A549 (cell line): ENCODE data around the gene SPINK7. TPM values are rescaled to one million over a fixed set of nuclear protein-coding genes. Genes with fewer than 3 reads are reported as not detected.

ENCODE experiments used
- ATAC-seq, 2 experiments: fragments of 200-7000 bp in 1 of 2; fragments of >200 bp in 1 of 2; cut with Nextera tagmentation in 1 of 2; cut with Tn5 transposase in 1 of 2; 3 replicates each; pipeline versions ENCODE4 v1.8.0 to v1.9.1; 2018 to 2020; ENCODE audit warnings: mild to moderate bottlenecking in 1 of 2, moderate library complexity in 1 of 2
- CTCF ChIA-PET: fragments of 300-600 bp; sonication (Branson Sonifier 250); formaldehyde crosslinking; extraction: SDS; loops from one replicate; lab custom pipeline; 2021; ENCODE audit warnings: antibody characterized with exemption, inconsistent platforms; lab: Yijun Ruan, JAX
- POLR2A ChIA-PET: fragments of 350-600 bp; formaldehyde crosslinking; extraction: SDS; loops from one replicate; lab custom pipeline; 2021; ENCODE audit warnings: antibody characterized with exemption, inconsistent platforms; lab: Yijun Ruan, JAX
- DNase-seq, 2 experiments: peaks; one replicate each; pipeline versions ENCODE4 v3.0.0 to v3.0.0-alpha.2; 2011 to 2016; ENCODE audit warnings: low read depth in 1 of 2, low spot score in 1 of 2
- FAIRE-seq: peaks from 2 replicates; lab custom pipeline; 2011; peaks lifted over from hg19 to GRCh38; lab: Jason Lieb, UNC
- H3K27ac ChIP-seq, 2 experiments: fragments of >200 bp; sonication (Bioruptor Twin); formaldehyde crosslinking; 3 replicates each; pipeline ENCODE4 v1.5.1; 2016 to 2017
- H3K4me1 ChIP-seq: fragments of >200 bp; sonication (Bioruptor Twin); formaldehyde crosslinking; 3 replicates; pipeline ENCODE4 v1.6.1; 2016
- H3K4me2 ChIP-seq: fragments of >200 bp; sonication (Bioruptor Twin); formaldehyde crosslinking; 3 replicates; pipeline ENCODE4 v1.6.1; 2016
- H3K4me3 ChIP-seq: fragments of >200 bp; sonication (Bioruptor Twin); formaldehyde crosslinking; 3 replicates; pipeline ENCODE4 v1.5.1; 2016
- H3K9me3 ChIP-seq: fragments of >200 bp; sonication (Bioruptor Twin); formaldehyde crosslinking; 3 replicates; pipeline ENCODE4 v1.6.1; 2016
- BCL3 ChIP-seq: fragments of >200 bp; sonication (Bioruptor Twin); formaldehyde crosslinking; IDR thresholded peaks from 3 replicates; pipeline ENCODE4 v1.6.1; 2016
- BHLHE40 ChIP-seq: IDR thresholded peaks from 2 replicates; pipeline ENCODE4 v1.6.1; 2012; ENCODE audit warnings: low read depth, low read length, inconsistent platforms
- CBX2 ChIP-seq: fragments of 200-600 bp; sonication (generic); IDR thresholded peaks from 2 replicates; pipeline ENCODE4 v1.6.1; 2016; ENCODE audit warnings: low read depth, mild to moderate bottlenecking, borderline replicate concordance
- CEBPB ChIP-seq, 2 experiments: fragments of >200 bp in 1 of 2; sonication (Bioruptor Twin) in 1 of 2; formaldehyde crosslinking in 1 of 2; IDR thresholded peaks; 2 replicates each; pipeline ENCODE4 v1.6.1; 2012 to 2016
- CHD2 ChIP-seq: fragments of 150-350 bp; IDR thresholded peaks from 2 replicates; pipeline ENCODE4 v1.6.1; 2014; ENCODE audit warnings: low read length; ENCODE audit not compliant: partially characterized antibody
- CTCF ChIP-seq: fragments of >200 bp; sonication (Bioruptor Twin); formaldehyde crosslinking; IDR thresholded peaks from 3 replicates; pipeline ENCODE4 v1.5.1; 2016
- EHF ChIP-seq: fragments of 250-450 bp; sonication (Bioruptor Pico); IDR thresholded peaks from 2 replicates; pipeline ENCODE4 v1.5.0; 2020; ENCODE audit warnings: mild to moderate bottlenecking
- FOSL2 ChIP-seq, 2 experiments: fragments of 450-650 bp in 1 of 2; fragments of >200 bp in 1 of 2; sonication (Bioruptor Twin) in 1 of 2; formaldehyde crosslinking; IDR thresholded peaks; 2 replicates each; pipeline versions ENCODE4 v1.5.0 to v1.6.1; 2016 to 2020; ENCODE audit warnings: mild to moderate bottlenecking in 1 of 2, moderate library complexity in 1 of 2
- GATA3 ChIP-seq: IDR thresholded peaks from 2 replicates; pipeline ENCODE4 v1.6.1; 2012; ENCODE audit warnings: borderline replicate concordance
- HDAC2 ChIP-seq: fragments of 200-600 bp; sonication (generic); IDR thresholded peaks from 2 replicates; pipeline ENCODE4 v1.6.1; 2016
- HES2 ChIP-seq: fragments of >200 bp; sonication (Bioruptor Twin); formaldehyde crosslinking; IDR thresholded peaks from 2 replicates; pipeline ENCODE4 v1.6.1; 2016
- HMGXB4 ChIP-seq: fragments of 250-450 bp; sonication (Bioruptor Pico); IDR thresholded peaks from 2 replicates; pipeline ENCODE4 v1.5.0; 2021; ENCODE audit warnings: mild to moderate bottlenecking, moderate library complexity, borderline replicate concordance
- MAZ ChIP-seq: fragments of 150-350 bp; IDR thresholded peaks from 2 replicates; pipeline ENCODE4 v1.6.1; 2014; ENCODE audit warnings: antibody characterized with exemption, low read depth, low read length, borderline replicate concordance
- MYC ChIP-seq: IDR thresholded peaks from 2 replicates; pipeline ENCODE4 v1.6.1; 2012; ENCODE audit warnings: mild to moderate bottlenecking, inconsistent platforms, low read length, improper control_type of control experiment, borderline replicate concordance
- NR3C1 ChIP-seq: fragments of >200 bp; sonication (Bioruptor Twin); formaldehyde crosslinking; IDR thresholded peaks from 3 replicates; pipeline ENCODE4 v1.6.1; 2017
- PHF8 ChIP-seq: fragments of 200-600 bp; sonication (generic); IDR thresholded peaks from 2 replicates; pipeline ENCODE4 v1.6.1; 2016; ENCODE audit warnings: low read depth, mild to moderate bottlenecking, antibody characterized with exemption, moderate library complexity, borderline replicate concordance
- POLR2A ChIP-seq: IDR thresholded peaks from 2 replicates; pipeline ENCODE4 v1.6.1; 2012; ENCODE audit warnings: mild to moderate bottlenecking, low read length
- RAD21 ChIP-seq, 2 experiments: fragments of >200 bp in 1 of 2; sonication (Bioruptor Twin) in 1 of 2; formaldehyde crosslinking in 1 of 2; IDR thresholded peaks in 1 of 2; conservative IDR thresholded peaks in 1 of 2; 2 replicates in 1 of 2; 3 replicates in 1 of 2; pipeline ENCODE4 v1.6.1; 2012 to 2018; ENCODE audit warnings: inconsistent platforms in 1 of 2
- RCOR1 ChIP-seq: fragments of 150-350 bp; IDR thresholded peaks from 2 replicates; pipeline ENCODE4 v1.6.1; 2014; ENCODE audit warnings: antibody characterized with exemption, low read length, low read depth
- SMC3 ChIP-seq: fragments of >200 bp; sonication (Bioruptor Twin); formaldehyde crosslinking; IDR thresholded peaks from 3 replicates; pipeline ENCODE4 v1.6.1; 2018; ENCODE audit warnings: inconsistent platforms
- TP53 ChIP-seq: fragments of 250-450 bp; sonication (Bioruptor Pico); IDR thresholded peaks from 2 replicates; pipeline ENCODE4 v1.5.0; 2021; ENCODE audit warnings: mild to moderate bottlenecking, moderate library complexity
- ZFP36 ChIP-seq: fragments of 450-650 bp; IDR thresholded peaks from 2 replicates; pipeline ENCODE4 v1.6.1; 2014; ENCODE audit warnings: borderline replicate concordance; ENCODE audit not compliant: partially characterized antibody
- ZNF302 ChIP-seq: fragments of 250-450 bp; sonication (Bioruptor Pico); IDR thresholded peaks from 2 replicates; pipeline ENCODE4 v1.9.0; 2021; ENCODE audit warnings: inconsistent platforms, mild to moderate bottlenecking, moderate library complexity
- ZSCAN20 ChIP-seq: fragments of 250-450 bp; sonication (Bioruptor Pico); IDR thresholded peaks from 2 replicates; pipeline ENCODE4 v1.8.0; 2022; ENCODE audit warnings: mild to moderate bottlenecking, moderate library complexity
- WGBS: methylation state at CpG from one replicate; pipeline ENCODE4 v1.1.6; 2017; ENCODE audit errors: missing lambda C conversion rate; 5-methylcytosine and 5-hydroxymethylcytosine counted together
- polyA plus RNA-seq, 4 experiments: library from polyadenylated mRNA; depleted of rRNA in 3 of 4; stranded (reverse); fragments of >200 nt; fragmentation: RNase III in 1 of 4; extraction: RNeasy Plus Mini Kit Qiagen cat#74134 plus additional on column Dnase treatment in 1 of 4; gene quantifications; 2 replicates in 3 of 4; 3 replicates in 1 of 4; pipeline ENCODE4 v1.2.3, GENCODE V29; 2011 to 2017
- TF ChIP-seq, protein P1 (sequence below): fragments of 200-600 bp; sonication (generic); IDR thresholded peaks from 2 replicates; pipeline ENCODE4 v1.6.1; 2016; ENCODE audit warnings: antibody characterized with exemption, mild to moderate bottlenecking, moderate library complexity

SPINK7 gene
- polyA plus RNA-seq, 2 of the 4 experiments (the other 2 are of a cell fraction): not detected

GRCh38 chr5:148297731-148298130 lies 14.5 kb upstream of the SPINK7 start:
- Histone ChIP-seq H3K4me1 (no peaks in the 10 kb centered on the region), H3K4me3 (no peak overlapping the region), H3K27ac (no peak overlapping the region), H3K9me3 (no peaks in the 10 kb centered on the region), H3K4me2 (no peak overlapping the region)
- DNase-seq (no peak), ATAC-seq (no peak), FAIRE-seq (no peak)
- TF ChIP-seq ZFP36 (no peak), RCOR1 (no peak), ZNF302 (no peak), RAD21 (conservative IDR thresholded peaks at IDR 0.05 in 1 of 2, IDR thresholded peaks at IDR 0.05 in 1 of 2) (no peak), HMGXB4 (CRISPR knock-in tag) (no peak), BCL3 (no peak), MYC (no peak), EHF (CRISPR knock-in tag) (no peak), TP53 (no peak), HDAC2 (no peak), MAZ (no peak), BHLHE40 (no peak), POLR2A (no peak), CTCF (no peak), FOSL2 (IDR thresholded peaks at IDR 0.05) (no peak), FOSL2 (CRISPR knock-in tag; IDR thresholded peaks at IDR 0.05) (no peak)
- CTCF ChIA-PET: no interaction called here
- POLR2A ChIA-PET: no interaction called here
- WGBS: 3% methylated on average over 4 of the region's 4 CpGs

DNA sequence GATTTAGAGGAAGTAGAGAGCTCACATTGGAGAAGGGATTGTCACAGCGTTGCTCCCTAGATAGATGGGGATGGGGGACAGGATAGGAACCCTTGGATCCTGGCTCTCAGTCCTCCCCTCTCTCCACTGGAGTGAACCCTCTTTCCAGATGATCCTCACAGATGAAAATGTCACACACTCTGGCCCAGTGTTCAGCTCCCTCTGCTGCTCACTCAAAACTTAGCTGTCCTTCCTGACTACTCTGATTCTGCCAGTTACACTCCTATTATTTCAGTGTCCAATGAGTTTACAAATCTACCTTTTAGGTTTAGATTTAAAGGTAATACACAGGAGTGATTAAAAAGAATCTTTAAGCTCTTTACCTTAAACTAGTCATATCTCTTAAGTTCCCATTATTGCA lies 5.8 kb upstream of the SPINK7 start:
- DNase-seq: no peak
- CTCF ChIA-PET: interaction anchor here (0.6 kb wide), 1 partner anchor 28 kb away, joined by 3 read pairs; no protein-coding TSS in a partner anchor
- WGBS: 0% methylated on average over 1 of the region's 1 CpG
- H3K4me1 ChIP-seq: no peaks in the 10 kb centered on the region
- no peak overlapping the region for H3K4me2 ChIP-seq
- no peak for TF ChIP-seq SMC3
- no peak overlapping the region for H3K4me3 ChIP-seq
- H3K27ac ChIP-seq: no peak overlapping the region
- FAIRE-seq: no peak
- H3K9me3 ChIP-seq: no peaks in the 10 kb centered on the region
- no peak for ATAC-seq
- POLR2A ChIA-PET: no interaction called here

- ChIA-PET CTCF (no interaction called here), POLR2A (no interaction called here)
- DNase-seq (no peak), FAIRE-seq (no peak), ATAC-seq (no peak)
- Histone ChIP-seq H3K9me3 (no peaks in the 10 kb centered on the region), H3K4me3 (no peak overlapping the region), H3K27ac (no peak overlapping the region), H3K4me2 (no peak overlapping the region), H3K4me1 (no peaks in the 10 kb centered on the region)
- WGBS: 3% methylated on average over 3 of the region's 3 CpGs
- TF ChIP-seq ZFP36 (no peak), CEBPB (IDR thresholded peaks at IDR 0.05) (no peak), ZSCAN20 (CRISPR knock-in tag) (no peak), GATA3 (no peak), PHF8 (no peak), CBX2 (no peak), CHD2 (no peak), HES2 (no peak), NR3C1 (no peak)
- TF ChIP-seq, protein P1, sequence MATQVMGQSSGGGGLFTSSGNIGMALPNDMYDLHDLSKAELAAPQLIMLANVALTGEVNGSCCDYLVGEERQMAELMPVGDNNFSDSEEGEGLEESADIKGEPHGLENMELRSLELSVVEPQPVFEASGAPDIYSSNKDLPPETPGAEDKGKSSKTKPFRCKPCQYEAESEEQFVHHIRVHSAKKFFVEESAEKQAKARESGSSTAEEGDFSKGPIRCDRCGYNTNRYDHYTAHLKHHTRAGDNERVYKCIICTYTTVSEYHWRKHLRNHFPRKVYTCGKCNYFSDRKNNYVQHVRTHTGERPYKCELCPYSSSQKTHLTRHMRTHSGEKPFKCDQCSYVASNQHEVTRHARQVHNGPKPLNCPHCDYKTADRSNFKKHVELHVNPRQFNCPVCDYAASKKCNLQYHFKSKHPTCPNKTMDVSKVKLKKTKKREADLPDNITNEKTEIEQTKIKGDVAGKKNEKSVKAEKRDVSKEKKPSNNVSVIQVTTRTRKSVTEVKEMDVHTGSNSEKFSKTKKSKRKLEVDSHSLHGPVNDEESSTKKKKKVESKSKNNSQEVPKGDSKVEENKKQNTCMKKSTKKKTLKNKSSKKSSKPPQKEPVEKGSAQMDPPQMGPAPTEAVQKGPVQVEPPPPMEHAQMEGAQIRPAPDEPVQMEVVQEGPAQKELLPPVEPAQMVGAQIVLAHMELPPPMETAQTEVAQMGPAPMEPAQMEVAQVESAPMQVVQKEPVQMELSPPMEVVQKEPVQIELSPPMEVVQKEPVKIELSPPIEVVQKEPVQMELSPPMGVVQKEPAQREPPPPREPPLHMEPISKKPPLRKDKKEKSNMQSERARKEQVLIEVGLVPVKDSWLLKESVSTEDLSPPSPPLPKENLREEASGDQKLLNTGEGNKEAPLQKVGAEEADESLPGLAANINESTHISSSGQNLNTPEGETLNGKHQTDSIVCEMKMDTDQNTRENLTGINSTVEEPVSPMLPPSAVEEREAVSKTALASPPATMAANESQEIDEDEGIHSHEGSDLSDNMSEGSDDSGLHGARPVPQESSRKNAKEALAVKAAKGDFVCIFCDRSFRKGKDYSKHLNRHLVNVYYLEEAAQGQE: no peak
Measured at GRCh38 chr5:148309019-148309418, 3.2 kb upstream of the SPINK7 start.
